T-helper 1 cell treated with Interleukin-12 subunit alpha and Interleukin-12 subunit beta and Interleukin-4 antibody, amounts not matched to agents 30 μg/mL and 1 μg/mL, for 36 hours (primary cell): ENCODE measurements around the gene P3H4.
"Not testable (repeated sequence)": the region's sequence is repeated elsewhere in the genome, so short reads cannot be mapped to it uniquely, and the experiment has no call there.

Experiments used
- H3K27ac Mint-ChIP-seq: one replicate; pipeline ENCODE4 v1.8.0; 2021; ENCODE audit warnings: mild to moderate bottlenecking, mixed read lengths
- H3K27me3 Mint-ChIP-seq: one replicate; pipeline ENCODE4 v1.8.0; 2021; ENCODE audit warnings: low read depth, mixed read lengths
- H3K36me3 Mint-ChIP-seq: one replicate; pipeline ENCODE4 v1.8.0; 2021; ENCODE audit warnings: low read depth, mixed read lengths
- H3K4me1 Mint-ChIP-seq: one replicate; pipeline ENCODE4 v1.8.0; 2021; ENCODE audit warnings: low read depth, mixed read lengths
- H3K4me3 Mint-ChIP-seq: one replicate; pipeline ENCODE4 v1.8.0; 2021; ENCODE audit warnings: mild to moderate bottlenecking, moderate library complexity, mixed read lengths
- H3K9me3 Mint-ChIP-seq: one replicate; pipeline ENCODE4 v1.8.0; 2021; ENCODE audit warnings: mixed read lengths

Gene P3H4

GRCh38 chr17:41786227-41787020 lies 25.3 kb downstream of the P3H4 start, which contains the start of gene JUP:
TSS of gene JUP (minus strand) at chr17:41786711. CDS start at chr17:41771854, 14,857 bp downstream.
- Mint-ChIP-seq H3K27ac (peak within 1 kb of the TSS; percentile 49), H3K4me3 (peak within 1 kb of the TSS; percentile 53), H3K4me1 (peaks cover 14% of the 10 kb centered on the region), H3K27me3 (peaks cover 44% of the 10 kb centered on the region), H3K9me3 (no peaks in the 10 kb centered on the region), H3K36me3 (no peaks in the 10 kb centered on the region)

GRCh38 chr17:41785859-41786226 lies 25.9 kb downstream of the P3H4 start:
- no peaks in the 10 kb centered on the region for H3K9me3 Mint-ChIP-seq
- H3K27me3 Mint-ChIP-seq: peaks cover 44% of the 10 kb centered on the region
- peak overlapping the region; percentile 34 for H3K4me3 Mint-ChIP-seq
- no peak overlapping the region for H3K27ac Mint-ChIP-seq
- H3K36me3 Mint-ChIP-seq: no peaks in the 10 kb centered on the region
- peaks cover 14% of the 10 kb centered on the region for H3K4me1 Mint-ChIP-seq

- Mint-ChIP-seq H3K36me3 (no peaks in the 10 kb centered on the region), H3K4me3 (peak overlapping the region; percentile 34), H3K27me3 (peaks cover 43% of the 10 kb centered on the region), H3K4me1 (peaks cover 14% of the 10 kb centered on the region), H3K9me3 (no peaks in the 10 kb centered on the region), H3K27ac (no peak overlapping the region)
These were observed 26.5 kb downstream of the P3H4 start for GRCh38 chr17:41785091-41785858.

GRCh38 chr17:41784207-41784744 lies 27.5 kb downstream of the P3H4 start:
- H3K4me1 Mint-ChIP-seq: peaks cover 14% of the 10 kb centered on the region
- H3K4me3 Mint-ChIP-seq: no peak overlapping the region
- no peaks in the 10 kb centered on the region for H3K36me3 Mint-ChIP-seq
- H3K27me3 Mint-ChIP-seq: peaks cover 43% of the 10 kb centered on the region
- no peaks in the 10 kb centered on the region for H3K9me3 Mint-ChIP-seq
- no peak overlapping the region for H3K27ac Mint-ChIP-seq

GRCh38 chr17:41782142-41782541 lies 29.6 kb downstream of the P3H4 start:
- Mint-ChIP-seq H3K27me3 (peaks cover 30% of the 10 kb centered on the region), H3K4me1 (peaks cover 9% of the 10 kb centered on the region), H3K9me3 (no peaks in the 10 kb centered on the region), H3K27ac (no peak overlapping the region), H3K36me3 (no peaks in the 10 kb centered on the region), H3K4me3 (no peak overlapping the region)

GRCh38 chr17:41781404-41782110 lies 30.2 kb downstream of the P3H4 start:
- Mint-ChIP-seq H3K27me3 (peaks cover 24% of the 10 kb centered on the region), H3K36me3 (no peaks in the 10 kb centered on the region), H3K27ac (no peak overlapping the region), H3K4me1 (peaks cover 5% of the 10 kb centered on the region), H3K4me3 (no peak overlapping the region), H3K9me3 (no peaks in the 10 kb centered on the region)

GRCh38 chr17:41779954-41780353 lies 31.8 kb downstream of the P3H4 start:
- Mint-ChIP-seq H3K36me3 (no peaks in the 10 kb centered on the region), H3K4me3 (no peak overlapping the region), H3K27ac (no peak overlapping the region), H3K9me3 (no peaks in the 10 kb centered on the region), H3K27me3 (peaks cover 19% of the 10 kb centered on the region), H3K4me1 (peaks cover 5% of the 10 kb centered on the region)

- Mint-ChIP-seq H3K4me1 (no peaks in the 10 kb centered on the region), H3K4me3 (no peak overlapping the region), H3K9me3 (no peaks in the 10 kb centered on the region), H3K36me3 (no peaks in the 10 kb centered on the region), H3K27ac (no peak overlapping the region), H3K27me3 (peaks cover 7% of the 10 kb centered on the region)
These were observed 34.1 kb downstream of the P3H4 start for GRCh38 chr17:41777574-41778188.

GRCh38 chr17:41777157-41777573 lies 34.6 kb downstream of the P3H4 start:
- no peaks in the 10 kb centered on the region for H3K4me1 Mint-ChIP-seq
- no peak overlapping the region for H3K27ac Mint-ChIP-seq
- H3K36me3 Mint-ChIP-seq: no peaks in the 10 kb centered on the region
- peaks cover 7% of the 10 kb centered on the region for H3K27me3 Mint-ChIP-seq
- no peaks in the 10 kb centered on the region for H3K9me3 Mint-ChIP-seq
- no peak overlapping the region for H3K4me3 Mint-ChIP-seq

- not testable (repeated sequence) for H3K4me1 Mint-ChIP-seq, H3K27me3 Mint-ChIP-seq, H3K9me3 Mint-ChIP-seq, H3K27ac Mint-ChIP-seq, H3K4me3 Mint-ChIP-seq, H3K36me3 Mint-ChIP-seq
These were observed 35.4 kb downstream of the P3H4 start for GRCh38 chr17:41776262-41776900.

GRCh38 chr17:41775394-41776226 lies 36.1 kb downstream of the P3H4 start:
- H3K27me3 Mint-ChIP-seq: peaks cover 7% of the 10 kb centered on the region
- H3K27ac Mint-ChIP-seq: no peak overlapping the region
- H3K9me3 Mint-ChIP-seq: no peaks in the 10 kb centered on the region
- H3K36me3 Mint-ChIP-seq: no peaks in the 10 kb centered on the region
- H3K4me3 Mint-ChIP-seq: no peak overlapping the region
- no peaks in the 10 kb centered on the region for H3K4me1 Mint-ChIP-seq

GRCh38 chr17:41773731-41774193 lies 38.0 kb downstream of the P3H4 start:
- H3K9me3 Mint-ChIP-seq: no peaks in the 10 kb centered on the region
- H3K4me1 Mint-ChIP-seq: no peaks in the 10 kb centered on the region
- H3K36me3 Mint-ChIP-seq: no peaks in the 10 kb centered on the region
- H3K27ac Mint-ChIP-seq: no peak overlapping the region
- H3K4me3 Mint-ChIP-seq: no peak overlapping the region
- peaks cover 3% of the 10 kb centered on the region for H3K27me3 Mint-ChIP-seq

- H3K36me3 Mint-ChIP-seq: no peaks in the 10 kb centered on the region
These were observed 38.6 kb downstream of the P3H4 start for GRCh38 chr17:41773190-41773588.

More at GRCh38 chr17:41773190-41773588, 38.6 kb downstream of the P3H4 start:
- Mint-ChIP-seq H3K4me1 (no peaks in the 10 kb centered on the region), H3K4me3 (no peak overlapping the region), H3K27ac (no peak overlapping the region), H3K9me3 (no peaks in the 10 kb centered on the region), H3K27me3 (peaks cover 3% of the 10 kb centered on the region)
